ENCODE data around the gene F7. TPM values are rescaled to one million over a fixed set of nuclear protein-coding genes. Genes with fewer than 3 reads are reported as not detected.

The F7 gene
- total RNA-seq, 1 donor from 2014 or later, result 7.3 TPM

GRCh38 chr13:113147206-113147605, 41.6 kb downstream of the F7 start:
- Mint-ChIP-seq H3K36me3 (ENCODE audit: insufficient read depth) (peaks cover 2% of the 10 kb centered on the region), H3K4me1 (ENCODE audit: low read depth) (peaks cover 4% of the 10 kb centered on the region), H3K27ac (no peak overlapping the region), H3K27me3 (peaks cover 16% of the 10 kb centered on the region), H3K9me3 (ENCODE audit: low read depth) (no peaks in the 10 kb centered on the region), H3K4me3 (ENCODE audit: low read depth) (no peak overlapping the region)
- no peak for DNase-seq (ENCODE audit: low spot score, unreplicated experiment)
- no peak for TF ChIP-seq CTCF (IDR thresholded peaks at IDR 0.05; ENCODE audit: unreplicated experiment)

- Mint-ChIP-seq H3K9me3 (ENCODE audit: low read depth) (no peaks in the 10 kb centered on the region), H3K4me3 (ENCODE audit: low read depth) (no peak overlapping the region), H3K27ac (no peak overlapping the region), H3K36me3 (ENCODE audit: insufficient read depth) (peaks cover 2% of the 10 kb centered on the region), H3K27me3 (peaks cover 23% of the 10 kb centered on the region), H3K4me1 (ENCODE audit: low read depth) (peaks cover 9% of the 10 kb centered on the region)
- no peak for DNase-seq (ENCODE audit: low spot score, unreplicated experiment)
- TF ChIP-seq CTCF (IDR thresholded peaks at IDR 0.05; ENCODE audit: unreplicated experiment), result no peak
These were observed 42.8 kb downstream of the F7 start for GRCh38 chr13:113148407-113148806.

- Mint-ChIP-seq H3K36me3 (ENCODE audit: insufficient read depth) (peaks cover 2% of the 10 kb centered on the region), H3K4me1 (ENCODE audit: low read depth) (peaks cover 9% of the 10 kb centered on the region), H3K4me3 (ENCODE audit: low read depth) (no peak overlapping the region), H3K27me3 (peaks cover 23% of the 10 kb centered on the region), H3K27ac (no peak overlapping the region), H3K9me3 (ENCODE audit: low read depth) (no peaks in the 10 kb centered on the region)
- no peak for TF ChIP-seq CTCF (IDR thresholded peaks at IDR 0.05; ENCODE audit: unreplicated experiment)
- DNase-seq (ENCODE audit: low spot score, unreplicated experiment), result no peak
These were observed 43.4 kb downstream of the F7 start for GRCh38 chr13:113148940-113149503.

- no peak overlapping the region for H3K4me3 Mint-ChIP-seq (ENCODE audit: low read depth)
- peaks cover 23% of the 10 kb centered on the region for H3K27me3 Mint-ChIP-seq
- peaks cover 2% of the 10 kb centered on the region for H3K36me3 Mint-ChIP-seq (ENCODE audit: insufficient read depth)
- no peak for DNase-seq (ENCODE audit: low spot score, unreplicated experiment)
- no peaks in the 10 kb centered on the region for H3K9me3 Mint-ChIP-seq (ENCODE audit: low read depth)
- peaks cover 9% of the 10 kb centered on the region for H3K4me1 Mint-ChIP-seq (ENCODE audit: low read depth)
- TF ChIP-seq CTCF (IDR thresholded peaks at IDR 0.05; ENCODE audit: unreplicated experiment), result no peak
- H3K27ac Mint-ChIP-seq, result peak overlapping the region; percentile 59
These were observed 44.3 kb downstream of the F7 start for GRCh38 chr13:113149711-113150549.

- Mint-ChIP-seq H3K27me3 (peaks cover 23% of the 10 kb centered on the region), H3K4me1 (ENCODE audit: low read depth) (peaks cover 9% of the 10 kb centered on the region), H3K9me3 (ENCODE audit: low read depth) (no peaks in the 10 kb centered on the region), H3K27ac (no peak overlapping the region), H3K36me3 (ENCODE audit: insufficient read depth) (peaks cover 2% of the 10 kb centered on the region), H3K4me3 (ENCODE audit: low read depth) (no peak overlapping the region)
- DNase-seq (ENCODE audit: low spot score, unreplicated experiment), result no peak
- TF ChIP-seq CTCF (IDR thresholded peaks at IDR 0.05; ENCODE audit: unreplicated experiment), result no peak
These were observed 45.2 kb downstream of the F7 start for GRCh38 chr13:113150550-113151365.

All from progenitor cell of endocrine pancreas (in vitro differentiated cells).